HG02610 (cell line): ENCODE measurements around the gene PSMF1.

ENCODE experiments used
- ATAC-seq: cut with Tn5 transposase; IDR thresholded peaks from one replicate; pipeline ENCODE4 v1.9.1; 2021; ENCODE audit warnings: mild to moderate bottlenecking, moderate library complexity; ENCODE audit not compliant: unreplicated experiment

The PSMF1 gene

GRCh38 chr20:1118336-1119127 lies at the start of gene PSMF1:
PSMF1 (plus strand) TSS chr20:1118602; CDS start chr20:1118774, 172 bp downstream.
- ATAC-seq = peak; percentile 96

- no peak for ATAC-seq
Observed at GRCh38 chr20:1072258-1072657, 46.1 kb upstream of the PSMF1 start.

GRCh38 chr20:1075616-1076015 lies 42.8 kb upstream of the PSMF1 start:
- ATAC-seq = peak; percentile 63

GRCh38 chr20:1081891-1082290 lies 36.5 kb upstream of the PSMF1 start:
- no peak for ATAC-seq

- no peak for ATAC-seq
Observed at GRCh38 chr20:1083431-1084080, 34.8 kb upstream of the PSMF1 start.

- no peak for ATAC-seq
Observed at GRCh38 chr20:1085492-1086276, 32.7 kb upstream of the PSMF1 start.

- no peak for ATAC-seq
Observed at GRCh38 chr20:1086277-1087213, 31.9 kb upstream of the PSMF1 start.

GRCh38 chr20:1087311-1087905 lies 31.0 kb upstream of the PSMF1 start:
- no peak for ATAC-seq

GRCh38 chr20:1094751-1095150 lies 23.7 kb upstream of the PSMF1 start:
- ATAC-seq = no peak

GRCh38 chr20:1101533-1101932 lies 16.9 kb upstream of the PSMF1 start:
- ATAC-seq = no peak

- ATAC-seq = no peak
Observed at GRCh38 chr20:1102016-1102415, 16.4 kb upstream of the PSMF1 start.

- ATAC-seq = no peak
Observed at GRCh38 chr20:1103751-1104150, 14.7 kb upstream of the PSMF1 start.

GRCh38 chr20:1105599-1106194 lies 12.7 kb upstream of the PSMF1 start:
- ATAC-seq = no peak

- ATAC-seq = no peak
Observed at GRCh38 chr20:1107176-1107575, 11.2 kb upstream of the PSMF1 start.

GRCh38 chr20:1108437-1108920 lies 9.9 kb upstream of the PSMF1 start:
- no peak for ATAC-seq

GRCh38 chr20:1112908-1113307 lies 5.5 kb upstream of the PSMF1 start:
- no peak for ATAC-seq

- no peak for ATAC-seq
Observed at GRCh38 chr20:1118004-1118335, 432 bp upstream of the PSMF1 start.

GRCh38 chr20:1119128-1119505 lies 715 bp downstream of the PSMF1 start:
- ATAC-seq = no peak

GRCh38 chr20:1119524-1119923 lies 1.1 kb downstream of the PSMF1 start:
- ATAC-seq = no peak

- no peak for ATAC-seq
Observed at GRCh38 chr20:1121429-1121828, 3.0 kb downstream of the PSMF1 start.
